ENCODE results near the gene TTC39B.

GRCh38 chr9:15310107-15310850 is 3.3 kb upstream of the TTC39B start:
- TF ChIP-seq CTCF (IDR thresholded peaks at IDR 0.05) (no peak), POLR2A (IDR thresholded peaks at IDR 0.05) (no peak), POLR2AphosphoS5 (IDR thresholded peaks at IDR 0.05) (no peak)
